Measurements from ENCODE around the gene EMSY. TPM values are rescaled to one million over a fixed set of nuclear protein-coding genes. Genes with fewer than 3 reads are reported as not detected.
A peak's percentile ranks its signal among the peaks of the same experiment; 100 is the strongest.

Gene EMSY
- total RNA-seq, 2 donors from 2014 or later = 25.3 to 34.6 TPM

GRCh38 chr11:76469141-76469540 is 24.3 kb downstream of the EMSY start:
- Mint-ChIP-seq H3K4me1 (peaks cover 22% of the 10 kb centered on the region), H3K27me3 (no peaks in the 10 kb centered on the region), H3K27ac (no peak overlapping the region), H3K36me3 (ENCODE audit: low read depth) (peaks cover 23% of the 10 kb centered on the region), H3K4me3 (no peak overlapping the region)
- no peaks in the 10 kb centered on the region for H3K9me3 ChIP-seq (ENCODE audit: control insufficient read depth, low read length, poor library complexity, severe bottlenecking)
- ATAC-seq (no peak), DNase-seq (no peak)

GRCh38 chr11:76471382-76471781 is 26.6 kb downstream of the EMSY start:
- H3K36me3 Mint-ChIP-seq (ENCODE audit: low read depth) = peaks cover 16% of the 10 kb centered on the region
- no peak overlapping the region for H3K4me3 Mint-ChIP-seq
- H3K9me3 ChIP-seq (ENCODE audit: control insufficient read depth, low read length, poor library complexity, severe bottlenecking) = no peaks in the 10 kb centered on the region
- DNase-seq (no peak), ATAC-seq (no peak)
- peak overlapping the region; percentile 59 for H3K27ac Mint-ChIP-seq
- H3K27me3 Mint-ChIP-seq = no peaks in the 10 kb centered on the region
- H3K4me1 Mint-ChIP-seq = peaks cover 13% of the 10 kb centered on the region

- Mint-ChIP-seq H3K27ac (no peak overlapping the region), H3K27me3 (no peaks in the 10 kb centered on the region), H3K36me3 (ENCODE audit: low read depth) (peaks cover 3% of the 10 kb centered on the region), H3K4me3 (no peak overlapping the region), H3K4me1 (peaks cover 8% of the 10 kb centered on the region)
- H3K9me3 ChIP-seq (ENCODE audit: control insufficient read depth, low read length, poor library complexity, severe bottlenecking) = no peaks in the 10 kb centered on the region
- ATAC-seq = no peak
- no peak for DNase-seq
Measured at GRCh38 chr11:76480241-76480640, 35.4 kb downstream of the EMSY start.

GRCh38 chr11:76491644-76492043 is 46.8 kb downstream of the EMSY start:
- no peak overlapping the region for H3K4me3 Mint-ChIP-seq
- H3K27me3 Mint-ChIP-seq = no peaks in the 10 kb centered on the region
- H3K4me1 Mint-ChIP-seq = peaks cover 4% of the 10 kb centered on the region
- DNase-seq (no peak), ATAC-seq (no peak)
- peaks cover 6% of the 10 kb centered on the region for H3K36me3 Mint-ChIP-seq (ENCODE audit: low read depth)
- H3K9me3 ChIP-seq (ENCODE audit: control insufficient read depth, low read length, poor library complexity, severe bottlenecking) = no peaks in the 10 kb centered on the region
- no peak overlapping the region for H3K27ac Mint-ChIP-seq

GRCh38 chr11:76493040-76493439 is 48.2 kb downstream of the EMSY start:
- H3K4me1 Mint-ChIP-seq = peaks cover 6% of the 10 kb centered on the region
- DNase-seq (no peak), ATAC-seq (no peak)
- no peaks in the 10 kb centered on the region for H3K27me3 Mint-ChIP-seq
- no peak overlapping the region for H3K27ac Mint-ChIP-seq
- no peak overlapping the region for H3K4me3 Mint-ChIP-seq
- peaks cover 9% of the 10 kb centered on the region for H3K36me3 Mint-ChIP-seq (ENCODE audit: low read depth)
- H3K9me3 ChIP-seq (ENCODE audit: control insufficient read depth, low read length, poor library complexity, severe bottlenecking) = no peaks in the 10 kb centered on the region

GRCh38 chr11:76493626-76494539 is 49.1 kb downstream of the EMSY start:
- no peaks in the 10 kb centered on the region for H3K9me3 ChIP-seq (ENCODE audit: control insufficient read depth, low read length, poor library complexity, severe bottlenecking)
- no peaks in the 10 kb centered on the region for H3K27me3 Mint-ChIP-seq
- peaks cover 6% of the 10 kb centered on the region for H3K4me1 Mint-ChIP-seq
- H3K27ac Mint-ChIP-seq = no peak overlapping the region
- ATAC-seq (no peak), DNase-seq (no peak)
- peaks cover 11% of the 10 kb centered on the region for H3K36me3 Mint-ChIP-seq (ENCODE audit: low read depth)
- no peak overlapping the region for H3K4me3 Mint-ChIP-seq

GRCh38 chr11:76495019-76495418 is 50.2 kb downstream of the EMSY start:
- peaks cover 6% of the 10 kb centered on the region for H3K4me1 Mint-ChIP-seq
- no peaks in the 10 kb centered on the region for H3K27me3 Mint-ChIP-seq
- H3K9me3 ChIP-seq (ENCODE audit: control insufficient read depth, low read length, poor library complexity, severe bottlenecking) = no peaks in the 10 kb centered on the region
- ATAC-seq = no peak
- H3K36me3 Mint-ChIP-seq (ENCODE audit: low read depth) = peaks cover 11% of the 10 kb centered on the region
- H3K4me3 Mint-ChIP-seq = no peak overlapping the region
- peak overlapping the region; percentile 94 for H3K27ac Mint-ChIP-seq
- DNase-seq = no peak

- Mint-ChIP-seq H3K27me3 (no peaks in the 10 kb centered on the region), H3K4me3 (no peak overlapping the region), H3K4me1 (peaks cover 6% of the 10 kb centered on the region), H3K27ac (peak overlapping the region; percentile 6), H3K36me3 (ENCODE audit: low read depth) (peaks cover 13% of the 10 kb centered on the region)
- H3K9me3 ChIP-seq (ENCODE audit: control insufficient read depth, low read length, poor library complexity, severe bottlenecking) = no peaks in the 10 kb centered on the region
- ATAC-seq (no peak), DNase-seq (no peak)
Measured at GRCh38 chr11:76496174-76496573, 51.4 kb downstream of the EMSY start.

- Mint-ChIP-seq H3K27me3 (no peaks in the 10 kb centered on the region), H3K27ac (no peak overlapping the region), H3K36me3 (ENCODE audit: low read depth) (peaks cover 10% of the 10 kb centered on the region), H3K4me1 (peaks cover 2% of the 10 kb centered on the region), H3K4me3 (no peak overlapping the region)
- no peaks in the 10 kb centered on the region for H3K9me3 ChIP-seq (ENCODE audit: control insufficient read depth, low read length, poor library complexity, severe bottlenecking)
- ATAC-seq (no peak), DNase-seq (no peak)
Measured at GRCh38 chr11:76501526-76502202, 56.8 kb downstream of the EMSY start.

- Mint-ChIP-seq H3K27ac (no peak overlapping the region), H3K36me3 (ENCODE audit: low read depth) (no peaks in the 10 kb centered on the region), H3K4me3 (no peak overlapping the region), H3K4me1 (peaks cover 2% of the 10 kb centered on the region), H3K27me3 (no peaks in the 10 kb centered on the region)
- no peaks in the 10 kb centered on the region for H3K9me3 ChIP-seq (ENCODE audit: control insufficient read depth, low read length, poor library complexity, severe bottlenecking)
- no peak for ATAC-seq
- DNase-seq = no peak
Measured at GRCh38 chr11:76506833-76507232, 62.0 kb downstream of the EMSY start.

- H3K27me3 Mint-ChIP-seq = no peaks in the 10 kb centered on the region
- H3K9me3 ChIP-seq (ENCODE audit: control insufficient read depth, low read length, poor library complexity, severe bottlenecking) = no peaks in the 10 kb centered on the region
- ATAC-seq (no peak), DNase-seq (no peak)
- peaks cover 2% of the 10 kb centered on the region for H3K4me1 Mint-ChIP-seq
- no peak overlapping the region for H3K27ac Mint-ChIP-seq
- H3K4me3 Mint-ChIP-seq = no peak overlapping the region
- peaks cover 2% of the 10 kb centered on the region for H3K36me3 Mint-ChIP-seq (ENCODE audit: low read depth)
Measured at GRCh38 chr11:76510060-76511047, 65.5 kb downstream of the EMSY start.

GRCh38 chr11:76512851-76513653 is 68.2 kb downstream of the EMSY start:
- no peak for ATAC-seq
- Mint-ChIP-seq H3K27me3 (no peaks in the 10 kb centered on the region), H3K27ac (peak overlapping the region; percentile 14), H3K4me1 (peaks cover 2% of the 10 kb centered on the region), H3K4me3 (no peak overlapping the region), H3K36me3 (ENCODE audit: low read depth) (peaks cover 2% of the 10 kb centered on the region)
- DNase-seq = no peak
- H3K9me3 ChIP-seq (ENCODE audit: control insufficient read depth, low read length, poor library complexity, severe bottlenecking) = no peaks in the 10 kb centered on the region

All from T-helper 17 cell (primary cell).